HG03378 (cell line): ENCODE measurements around the gene FAR2.
"Not testable (repeated sequence)": the region's sequence is repeated elsewhere in the genome, so short reads cannot be mapped to it uniquely, and the experiment has no call there.

Experiments
- ATAC-seq: cut with Tn5 transposase; IDR thresholded peaks from one replicate; pipeline ENCODE4 v1.9.1; 2021; ENCODE audit warnings: mild to moderate bottlenecking, moderate library complexity; ENCODE audit not compliant: unreplicated experiment

FAR2 gene

DNA sequence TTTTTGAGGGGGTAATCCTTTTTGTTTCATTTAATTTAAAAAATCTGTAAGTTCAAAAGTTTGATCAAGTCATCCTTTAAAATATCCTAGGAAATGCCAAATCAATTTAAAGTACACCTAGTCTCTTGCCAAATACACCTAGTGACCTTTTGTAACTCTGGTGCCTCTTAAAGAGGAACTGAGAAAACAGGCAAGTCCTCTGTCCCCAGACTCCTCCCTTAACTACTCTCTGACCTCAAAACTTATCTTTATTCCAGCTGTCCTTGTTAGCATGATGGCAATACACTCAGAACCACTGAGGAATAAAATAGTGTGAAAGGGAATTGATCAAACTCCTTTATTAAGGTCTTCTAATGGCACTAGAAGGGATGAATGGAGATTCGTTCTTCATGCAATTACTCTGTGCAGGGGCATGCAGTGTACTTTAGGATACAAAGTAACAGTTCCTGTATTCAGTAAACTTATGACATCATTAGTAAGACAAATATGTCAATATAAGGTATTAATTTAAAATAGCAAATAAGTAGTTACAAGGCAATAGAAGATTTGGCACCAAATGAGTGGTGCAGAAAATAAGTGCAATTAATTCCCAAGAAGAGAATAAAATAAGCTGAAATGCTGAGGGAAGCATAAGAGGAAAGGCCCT is 3.3 kb downstream of the FAR2 start:
- ATAC-seq, result peak; percentile 97

DNA sequence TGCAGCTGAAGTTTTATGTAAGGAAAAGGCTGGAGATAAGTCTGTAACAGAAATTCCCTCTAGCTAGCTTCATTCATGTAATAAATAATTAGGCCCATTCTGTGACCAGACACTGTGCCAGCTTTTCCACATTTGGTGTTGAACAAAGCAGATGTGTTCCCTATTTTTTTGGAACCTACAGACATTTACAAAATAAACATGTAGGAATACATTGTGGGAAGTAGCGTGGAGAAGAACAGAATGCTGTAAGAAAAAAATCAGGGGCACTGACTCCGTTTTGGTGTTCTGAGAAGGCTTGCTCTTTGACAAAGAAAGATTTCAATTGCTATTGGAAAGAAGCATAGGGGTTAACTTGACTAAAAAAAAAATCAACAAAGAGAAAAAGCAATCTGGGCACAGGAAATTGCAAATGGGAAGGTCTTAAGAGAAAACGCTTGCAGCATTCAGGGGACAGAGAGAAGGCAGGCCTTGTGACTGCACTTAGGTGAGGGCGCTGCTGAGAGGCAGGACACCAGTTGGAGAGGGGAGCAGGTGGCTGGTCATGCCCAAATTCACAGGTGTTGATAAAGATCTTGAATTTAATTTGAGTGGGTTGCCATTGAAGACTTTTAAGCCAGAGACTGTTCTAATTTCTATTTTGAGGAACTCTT is 4.0 kb downstream of the FAR2 start:
- ATAC-seq, result no peak

DNA sequence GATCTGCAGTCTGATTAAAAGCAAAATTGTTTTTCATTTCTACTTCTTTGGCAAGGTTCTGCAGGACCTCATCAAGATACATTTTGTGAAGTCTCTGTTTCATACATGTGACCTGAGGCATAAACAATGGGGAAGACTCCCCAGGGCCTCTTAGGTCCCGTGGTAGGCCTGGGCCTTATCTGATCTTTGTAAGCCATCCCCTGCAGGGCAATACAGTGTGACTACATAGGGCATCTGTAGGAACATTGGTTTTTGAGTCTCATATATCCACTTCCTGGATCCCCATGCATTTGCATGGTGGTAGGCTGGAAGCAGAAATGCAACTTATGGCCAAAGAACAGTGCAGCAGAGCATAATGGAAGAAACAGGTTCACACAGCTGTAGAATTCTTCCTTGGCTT is 6.0 kb downstream of the FAR2 start:
- peak; percentile 34 for ATAC-seq

DNA sequence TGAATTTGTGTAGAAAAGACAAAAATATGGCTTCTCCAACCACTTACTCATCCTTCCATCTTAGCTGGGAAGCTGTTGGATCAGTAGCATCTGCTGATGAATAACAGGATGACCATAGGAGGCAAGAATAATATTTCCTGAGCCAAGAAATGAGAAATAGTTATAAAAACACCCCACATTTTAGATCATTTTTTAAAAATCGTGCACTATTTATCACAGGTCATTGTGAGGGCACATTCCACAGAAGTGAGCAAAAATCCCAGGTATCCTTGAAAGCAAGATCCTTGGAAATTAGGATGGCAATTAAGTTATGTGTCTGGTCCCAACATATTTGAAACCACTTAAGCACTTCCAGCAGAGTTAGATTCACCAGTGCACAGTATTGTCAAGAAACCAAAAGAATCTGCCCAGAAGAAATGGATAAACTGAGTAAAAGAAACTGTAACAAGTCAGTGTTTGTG is 8.4 kb downstream of the FAR2 start:
- no peak for ATAC-seq

GRCh38 chr12:29158115-29158763 is 9.2 kb downstream of the FAR2 start:
- ATAC-seq, result no peak

DNA sequence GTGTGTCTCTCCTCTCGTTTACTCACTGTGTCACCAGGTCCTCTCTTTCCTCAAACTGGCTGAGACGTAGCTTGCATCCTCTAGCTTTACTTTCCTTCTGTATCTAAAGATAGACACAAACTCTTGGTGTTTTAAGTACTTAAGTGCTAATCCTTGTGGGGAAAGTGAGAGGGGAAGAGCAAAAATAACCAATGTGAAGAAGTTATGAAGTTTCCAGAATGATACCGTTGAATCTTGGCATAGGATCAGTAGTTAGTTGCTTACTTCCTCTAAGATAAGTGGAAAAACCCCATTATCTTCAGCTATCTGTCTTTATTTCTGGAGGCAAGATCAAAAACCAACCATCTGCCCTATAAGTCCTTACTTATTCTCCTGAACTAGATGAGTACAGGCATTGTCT is 10.6 kb downstream of the FAR2 start:
- ATAC-seq, result no peak

- ATAC-seq, result no peak
These were observed 11.2 kb downstream of the FAR2 start for GRCh38 chr12:29160230-29160629.

DNA sequence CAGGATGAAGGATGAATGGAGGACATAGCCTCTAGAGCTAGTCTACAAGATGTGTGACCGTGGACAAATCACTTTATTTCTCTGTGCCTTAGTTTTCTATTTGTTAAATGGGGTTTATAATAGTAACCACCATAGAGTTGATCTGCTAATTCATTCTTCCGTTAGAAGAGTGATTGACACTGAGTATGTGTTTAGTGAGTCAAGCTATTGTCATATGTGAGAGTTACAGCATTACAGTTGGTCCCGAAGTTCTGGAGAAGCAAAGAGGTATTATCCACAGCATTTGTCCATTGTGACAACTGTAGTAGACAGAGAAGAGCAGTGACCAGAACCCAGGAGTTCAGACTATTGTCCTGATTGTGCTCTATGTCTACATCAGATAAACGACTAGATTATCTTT is 14.1 kb downstream of the FAR2 start:
- ATAC-seq, result no peak

- ATAC-seq, result peak; percentile 100
These were observed 15.7 kb downstream of the FAR2 start for GRCh38 chr12:29164477-29165393.

DNA sequence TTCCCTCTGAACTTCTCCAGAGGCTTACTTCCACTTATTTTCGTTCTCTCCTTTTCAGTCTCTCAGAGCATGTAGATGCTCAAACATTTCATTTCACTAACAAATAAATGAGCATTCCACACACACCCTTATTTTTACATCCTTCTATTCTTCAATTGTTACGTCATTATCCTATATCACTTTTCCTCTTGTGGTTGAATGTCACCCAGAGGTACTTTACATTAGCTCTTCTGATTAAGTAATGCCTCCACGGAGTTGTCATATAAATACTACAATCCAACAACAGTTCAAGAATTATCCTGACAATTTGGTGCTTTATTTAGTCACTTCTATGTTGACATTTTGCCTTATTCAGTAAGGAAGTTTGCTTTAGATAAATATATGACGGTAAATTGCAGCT is 18.4 kb downstream of the FAR2 start:
- no peak for ATAC-seq

DNA sequence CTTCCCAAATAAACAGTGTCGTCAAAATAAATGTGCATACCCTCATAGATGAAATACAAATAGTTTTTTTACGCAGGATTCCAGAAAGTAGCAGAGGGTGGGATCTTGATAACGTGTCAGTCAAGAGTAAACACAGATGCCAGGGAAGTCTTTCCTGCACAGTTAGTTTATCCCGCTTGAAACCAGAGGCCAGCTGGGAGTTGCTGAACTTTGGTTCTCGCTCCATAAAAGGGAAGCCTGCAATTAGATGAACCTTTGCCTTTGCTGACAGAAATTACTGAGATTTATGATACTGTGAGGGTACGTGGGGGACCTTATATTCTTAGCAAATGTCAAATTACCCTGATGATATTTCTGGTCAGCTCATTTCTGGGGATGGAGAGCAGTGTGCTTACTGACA is 18.9 kb downstream of the FAR2 start:
- ATAC-seq, result no peak

GRCh38 chr12:29169978-29170377 is 20.9 kb downstream of the FAR2 start:
- ATAC-seq, result not testable (repeated sequence)

DNA sequence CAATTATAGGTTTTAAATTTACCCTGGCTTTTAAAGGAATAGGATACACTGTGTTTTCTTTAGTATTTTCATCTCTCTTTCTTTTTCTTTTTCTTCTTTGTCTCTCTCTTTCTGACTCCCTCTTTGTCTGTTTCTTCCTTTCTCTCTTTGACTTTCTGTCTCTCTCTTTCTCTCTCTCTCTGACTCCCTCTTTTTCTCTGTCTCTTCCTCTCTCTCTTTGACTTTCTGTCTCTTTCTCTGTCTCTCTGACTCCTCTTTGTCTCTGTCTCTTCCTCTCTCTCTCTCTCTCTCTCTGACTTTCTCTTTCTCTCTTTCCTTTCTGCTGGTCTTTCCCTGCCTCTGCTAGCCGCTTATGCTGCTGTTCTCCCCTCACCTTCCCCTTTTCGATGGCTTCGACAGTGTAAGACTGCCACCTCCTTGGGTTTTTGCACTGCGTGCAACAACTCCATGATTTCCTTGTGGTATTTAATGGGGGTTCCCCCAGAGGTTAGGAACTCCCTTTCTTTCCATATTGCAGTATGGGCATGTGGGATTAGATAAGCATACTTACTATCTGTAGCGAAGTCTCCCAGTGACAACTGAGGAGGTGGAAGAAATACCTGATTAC is 21.5 kb downstream of the FAR2 start:
- not testable (repeated sequence) for ATAC-seq

DNA sequence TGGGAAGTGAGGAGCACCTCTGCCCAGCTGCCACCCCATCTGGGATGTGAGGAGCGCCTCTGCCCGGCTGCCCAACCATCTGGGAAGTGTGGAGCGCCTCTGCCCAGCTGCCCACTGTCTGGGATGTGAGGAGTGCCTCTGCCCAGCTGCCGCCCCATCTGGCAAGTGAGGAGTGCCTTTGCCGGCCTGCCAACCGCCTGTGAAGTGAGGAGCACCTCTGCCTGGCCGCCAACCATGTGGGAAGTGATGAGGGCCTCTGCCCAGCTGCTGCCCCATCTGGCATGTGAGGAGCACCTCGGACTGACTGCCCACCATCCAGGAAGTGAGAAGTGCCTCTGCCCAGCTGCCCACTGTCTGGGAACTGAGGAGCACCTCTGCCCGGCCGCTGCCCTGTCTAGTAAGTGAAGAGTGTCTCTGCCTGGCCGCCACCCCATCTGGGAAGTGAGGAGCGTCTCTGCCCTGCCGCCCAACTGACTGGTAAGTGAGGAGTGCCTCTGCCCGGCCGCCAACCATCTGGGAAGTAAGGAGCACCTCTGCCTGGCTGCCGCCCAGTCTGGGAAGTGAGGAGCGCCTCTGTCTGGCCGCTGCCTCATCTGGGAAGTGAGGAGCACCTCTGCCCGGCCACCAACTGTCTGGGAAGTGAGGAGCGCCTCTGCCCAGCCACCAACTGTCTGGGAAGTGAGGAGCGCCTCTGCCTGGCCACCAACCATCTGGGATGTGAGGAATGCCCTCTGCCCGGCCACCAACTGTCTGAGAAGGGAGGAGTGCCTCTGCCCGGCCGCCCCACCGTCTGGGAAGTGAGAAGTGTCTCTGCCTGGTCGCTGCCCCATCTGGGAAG is 22.6 kb downstream of the FAR2 start:
- no peak for ATAC-seq

- ATAC-seq, result no peak
These were observed 27.9 kb downstream of the FAR2 start for GRCh38 chr12:29176941-29177340.

DNA sequence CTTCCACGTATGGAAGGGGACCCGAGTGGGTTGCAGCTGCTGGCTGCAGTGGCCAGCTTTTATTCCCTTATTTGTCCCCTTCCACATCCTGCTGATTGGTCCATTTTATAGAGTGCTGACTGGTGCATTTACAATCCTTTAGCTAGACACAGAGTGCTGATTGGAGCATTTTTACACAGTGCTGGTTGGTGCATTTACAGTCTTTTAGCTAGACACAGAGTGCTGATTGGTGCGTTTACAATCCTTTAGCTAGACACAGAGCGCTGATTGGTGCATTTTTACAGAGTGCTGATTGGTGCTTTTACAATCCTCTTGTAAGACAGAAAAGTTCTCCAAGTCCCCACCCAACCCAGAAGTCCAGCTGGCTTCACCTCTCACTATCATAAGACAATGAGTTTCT is 33.2 kb downstream of the FAR2 start:
- ATAC-seq, result not testable (repeated sequence)

DNA sequence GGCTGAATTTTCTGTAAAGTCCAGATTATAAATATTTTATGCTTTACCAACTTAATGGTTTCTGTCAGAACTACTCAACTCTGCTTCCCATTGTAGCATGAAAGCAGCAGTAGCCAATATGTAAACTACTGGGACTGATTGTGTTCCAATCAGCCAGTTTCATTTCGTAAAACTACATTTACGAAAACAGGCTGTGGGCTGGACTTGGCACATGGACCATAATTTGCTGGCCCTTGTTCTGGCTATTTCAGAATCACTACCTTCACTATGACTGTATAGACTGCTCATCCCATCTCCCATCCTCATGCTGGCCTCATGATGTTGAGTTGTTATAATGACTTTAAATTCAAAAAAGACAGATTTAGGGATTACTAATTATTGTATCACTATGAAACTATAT is 38.7 kb downstream of the FAR2 start:
- ATAC-seq, result no peak

GRCh38 chr12:29191267-29191850 is 42.3 kb downstream of the FAR2 start:
- no peak for ATAC-seq

GRCh38 chr12:29198901-29199300 is 49.8 kb downstream of the FAR2 start:
- no peak for ATAC-seq

DNA sequence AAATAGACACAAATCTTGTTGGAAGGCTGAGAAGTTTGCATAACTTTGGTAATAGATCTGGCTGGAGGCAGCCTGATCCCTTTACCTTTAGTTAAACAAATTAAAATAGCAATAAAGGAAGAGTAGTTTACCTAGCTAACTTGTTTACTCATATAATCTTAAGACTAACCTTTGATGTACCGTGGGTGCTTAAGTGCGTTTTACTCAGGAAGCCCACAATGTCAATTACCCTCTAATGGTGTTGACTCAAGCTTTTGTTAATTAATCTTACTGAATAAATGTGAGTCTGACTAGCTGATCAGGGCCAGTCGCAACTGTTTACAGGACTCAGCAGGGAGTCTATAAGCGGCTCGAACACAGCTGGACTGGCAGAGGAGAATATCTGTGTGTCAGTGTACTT is 51.5 kb downstream of the FAR2 start:
- no peak for ATAC-seq
